GM18870 (cell line): Measurements from ENCODE around the gene STRA8.

Experiments used
- ATAC-seq: cut with Tn5 transposase; IDR thresholded peaks from one replicate; pipeline ENCODE4 v1.9.1; 2021; ENCODE audit warnings: moderate library complexity; ENCODE audit not compliant: unreplicated experiment

The STRA8 gene

GRCh38 chr7:135235841-135236240, 2.2 kb downstream of the STRA8 start:
- no peak for ATAC-seq

- peak; percentile 91 for ATAC-seq
Measured at GRCh38 chr7:135236727-135237126, 3.1 kb downstream of the STRA8 start.

- no peak for ATAC-seq
Measured at GRCh38 chr7:135238112-135238744, 4.6 kb downstream of the STRA8 start.

- no peak for ATAC-seq
Measured at GRCh38 chr7:135239263-135239662, 5.6 kb downstream of the STRA8 start.

GRCh38 chr7:135240441-135240840, 6.8 kb downstream of the STRA8 start:
- no peak for ATAC-seq

- no peak for ATAC-seq
Measured at GRCh38 chr7:135242096-135242684, 8.6 kb downstream of the STRA8 start.

- no peak for ATAC-seq
Measured at GRCh38 chr7:135245226-135246190, 11.9 kb downstream of the STRA8 start.

- no peak for ATAC-seq
Measured at GRCh38 chr7:135246191-135246825, 12.7 kb downstream of the STRA8 start.

GRCh38 chr7:135247746-135248471, 14.3 kb downstream of the STRA8 start:
- no peak for ATAC-seq

- no peak for ATAC-seq
Measured at GRCh38 chr7:135248546-135248945, 14.9 kb downstream of the STRA8 start.

- no peak for ATAC-seq
Measured at GRCh38 chr7:135251496-135252391, 18.1 kb downstream of the STRA8 start.

GRCh38 chr7:135253851-135254771, 20.5 kb downstream of the STRA8 start:
- no peak for ATAC-seq

GRCh38 chr7:135257790-135258189, 24.2 kb downstream of the STRA8 start:
- ATAC-seq = no peak

- ATAC-seq = no peak
Measured at GRCh38 chr7:135258585-135258984, 24.9 kb downstream of the STRA8 start.

GRCh38 chr7:135259702-135260101, 26.1 kb downstream of the STRA8 start:
- no peak for ATAC-seq

GRCh38 chr7:135260470-135260869, 26.8 kb downstream of the STRA8 start:
- no peak for ATAC-seq

GRCh38 chr7:135260930-135261721, 27.5 kb downstream of the STRA8 start:
- no peak for ATAC-seq
